Activated CD4-positive, alpha-beta T cell treated with anti-CD3 and anti-CD28 coated beads, Interleukin-2, amount 50 U/mL, for 16 hours (primary cell): ENCODE measurements around the gene SMARCB1.

ENCODE experiments used
- DNase-seq: peaks from one replicate; pipeline ENCODE4 v3.0.0-alpha.2; 2020

Gene SMARCB1

GRCh38 chr22:23781065-23781464, 5.7 kb upstream of the SMARCB1 start:
- DNase-seq, result no peak

- DNase-seq, result no peak
Observed at GRCh38 chr22:23781511-23782183, 5.1 kb upstream of the SMARCB1 start.

- no peak for DNase-seq
Observed at GRCh38 chr22:23782252-23782651, 4.5 kb upstream of the SMARCB1 start.

- DNase-seq, result no peak
Observed at GRCh38 chr22:23782703-23783102, 4.1 kb upstream of the SMARCB1 start.

- DNase-seq, result no peak
Observed at GRCh38 chr22:23783265-23784150, 3.3 kb upstream of the SMARCB1 start.

- DNase-seq, result no peak
Observed at GRCh38 chr22:23784215-23784732, 2.5 kb upstream of the SMARCB1 start.

- DNase-seq, result no peak
Observed at GRCh38 chr22:23786261-23786710, 480 bp upstream of the SMARCB1 start.

GRCh38 chr22:23787600-23787896, 782 bp downstream of the SMARCB1 start:
- no peak for DNase-seq

- DNase-seq, result no peak
Observed at GRCh38 chr22:23787910-23788309, 1.1 kb downstream of the SMARCB1 start.

- DNase-seq, result no peak
Observed at GRCh38 chr22:23789121-23789520, 2.4 kb downstream of the SMARCB1 start.

- DNase-seq, result no peak
Observed at GRCh38 chr22:23789638-23790037, 2.9 kb downstream of the SMARCB1 start.

- no peak for DNase-seq
Observed at GRCh38 chr22:23790819-23791737, 4.3 kb downstream of the SMARCB1 start.

GRCh38 chr22:23791738-23792645, 5.2 kb downstream of the SMARCB1 start:
- DNase-seq, result no peak

GRCh38 chr22:23793326-23793725, 6.6 kb downstream of the SMARCB1 start:
- no peak for DNase-seq

- DNase-seq, result no peak
Observed at GRCh38 chr22:23796461-23796860, 9.7 kb downstream of the SMARCB1 start.

GRCh38 chr22:23800297-23801237, 13.8 kb downstream of the SMARCB1 start:
- no peak for DNase-seq

GRCh38 chr22:23801238-23801821, 14.6 kb downstream of the SMARCB1 start:
- DNase-seq, result no peak

GRCh38 chr22:23801886-23802377, 15.2 kb downstream of the SMARCB1 start:
- no peak for DNase-seq

GRCh38 chr22:23803001-23803819, 16.4 kb downstream of the SMARCB1 start:
- no peak for DNase-seq
